Panc1 (cell line): Measurements from ENCODE around the gene INKA1. TPM values are rescaled to one million over a fixed set of nuclear protein-coding genes. Genes with fewer than 3 reads are reported as not detected.
A peak's percentile ranks its signal among the peaks of the same experiment; 100 is the strongest.

ENCODE experiments used
- ATAC-seq: fragments of 200-7000 bp; cut with Tn5 transposase; 2 replicates; pipeline ENCODE4 v1.9.1; 2020; ENCODE audit warnings: mild to moderate bottlenecking, moderate library complexity
- BruUV-seq: library from RNA; stranded (reverse); fragments of 400-500 nt; replicated peaks from 2 replicates; lab custom pipeline; 2021; lab: Mats Ljungman, UMichigan
- CTCF ChIA-PET: fragments of 300-600 bp; sonication (Branson Sonifier 250); formaldehyde crosslinking; loops from one replicate; lab custom pipeline; 2022; ENCODE audit warnings: antibody characterized with exemption; lab: Charles Lee
- POLR2A ChIA-PET: fragments of 300-600 bp; sonication (Branson Sonifier 250); formaldehyde crosslinking; loops from one replicate; lab custom pipeline; 2022; ENCODE audit warnings: antibody characterized with exemption; lab: Charles Lee
- DNase-seq: peaks from one replicate; pipeline ENCODE4 v3.0.0-alpha.2; 2010; ENCODE audit warnings: low read depth, low spot score
- H3K27ac ChIP-seq: 2 replicates; pipeline ENCODE4 v1.5.1; 2011; ENCODE audit warnings: mild to moderate bottlenecking, low read length, inconsistent platforms
- H3K27me3 ChIP-seq: fragments of 200-500 bp; sonication (Bioruptor generic); 2 replicates; pipeline ENCODE4 v1.6.0; 2014; ENCODE audit warnings: low read length, inconsistent platforms; ENCODE audit not compliant: control insufficient read depth, insufficient read depth
- H3K36me3 ChIP-seq: fragments of 200-500 bp; sonication (Bioruptor generic); 2 replicates; pipeline ENCODE4 v1.5.1; 2014; ENCODE audit warnings: inconsistent platforms, mild to moderate bottlenecking, low read length, moderate library complexity; ENCODE audit not compliant: control insufficient read depth, insufficient read depth
- H3K4me1 ChIP-seq: 2 replicates; pipeline ENCODE4 v1.5.1; 2011; ENCODE audit warnings: inconsistent platforms, mild to moderate bottlenecking, low read length, moderate library complexity; ENCODE audit not compliant: control insufficient read depth, insufficient read depth
- H3K4me3 ChIP-seq, 2 experiments: 2 replicates each; pipeline ENCODE4 v1.5.1; 2011 to 2012; ENCODE audit warnings: low read depth in 2 of 2, low read length in 2 of 2, mild to moderate bottlenecking in 2 of 2, inconsistent platforms in 1 of 2, moderate library complexity in 1 of 2
- H3K9me3 ChIP-seq: fragments of 200-500 bp; sonication (Bioruptor generic); 2 replicates; pipeline ENCODE4 v1.5.1; 2014; ENCODE audit warnings: low read depth, mild to moderate bottlenecking, inconsistent platforms, low read length, moderate library complexity; ENCODE audit not compliant: control insufficient read depth, insufficient read depth
- POLR2AphosphoS5 ChIP-seq: IDR thresholded peaks from 2 replicates; pipeline ENCODE4 v1.6.1; 2012; ENCODE audit warnings: mild to moderate bottlenecking, low read depth, low read length, moderate library complexity
- REST ChIP-seq, 2 experiments: IDR thresholded peaks; 2 replicates each; pipeline ENCODE4 v1.6.1; 2011 to 2012; ENCODE audit warnings: low read depth in 2 of 2, control low read depth in 1 of 2, low read length in 1 of 2, mild to moderate bottlenecking in 1 of 2, moderate library complexity in 1 of 2; ENCODE audit not compliant: insufficient read depth in 1 of 2
- SIN3A ChIP-seq: IDR thresholded peaks from 2 replicates; pipeline ENCODE4 v1.6.1; 2012; ENCODE audit warnings: low read depth, mild to moderate bottlenecking, low read length, moderate library complexity, borderline replicate concordance; ENCODE audit not compliant: insufficient read depth
- TCF7L2 ChIP-seq: IDR thresholded peaks from 2 replicates; pipeline ENCODE4 v1.6.1; 2011; ENCODE audit warnings: mild to moderate bottlenecking, low read depth, low read length, inconsistent platforms
- in situ Hi-C: cut with HindIII; loops from 2 replicates; pipeline ENCODE4 v1.10.0; 2016; ENCODE audit warnings: low sequenced_read_pairs, low pct_unique_long_range_greater_than_20kb
- intact Hi-C: fragments of 100-400 bp; cut with micrococcal nuclease; formaldehyde crosslinking; loops from one replicate; pipeline ENCODE4 v1.10.0; 2022; ENCODE audit not compliant: unreplicated experiment
- total RNA-seq: library from RNA; stranded (reverse); gene quantifications from one replicate; pipeline ENCODE4 v1.2.1, GENCODE V29; 2021; ENCODE audit not compliant: unreplicated experiment
- TF ChIP-seq, protein P1 (sequence below): fragments of 450-650 bp; IDR thresholded peaks from 2 replicates; pipeline ENCODE4 v1.5.1; 2017; ENCODE audit warnings: mild to moderate bottlenecking

The INKA1 gene
- total RNA-seq, 1 experiment from 2014 or later, result 2.2 TPM

DNA sequence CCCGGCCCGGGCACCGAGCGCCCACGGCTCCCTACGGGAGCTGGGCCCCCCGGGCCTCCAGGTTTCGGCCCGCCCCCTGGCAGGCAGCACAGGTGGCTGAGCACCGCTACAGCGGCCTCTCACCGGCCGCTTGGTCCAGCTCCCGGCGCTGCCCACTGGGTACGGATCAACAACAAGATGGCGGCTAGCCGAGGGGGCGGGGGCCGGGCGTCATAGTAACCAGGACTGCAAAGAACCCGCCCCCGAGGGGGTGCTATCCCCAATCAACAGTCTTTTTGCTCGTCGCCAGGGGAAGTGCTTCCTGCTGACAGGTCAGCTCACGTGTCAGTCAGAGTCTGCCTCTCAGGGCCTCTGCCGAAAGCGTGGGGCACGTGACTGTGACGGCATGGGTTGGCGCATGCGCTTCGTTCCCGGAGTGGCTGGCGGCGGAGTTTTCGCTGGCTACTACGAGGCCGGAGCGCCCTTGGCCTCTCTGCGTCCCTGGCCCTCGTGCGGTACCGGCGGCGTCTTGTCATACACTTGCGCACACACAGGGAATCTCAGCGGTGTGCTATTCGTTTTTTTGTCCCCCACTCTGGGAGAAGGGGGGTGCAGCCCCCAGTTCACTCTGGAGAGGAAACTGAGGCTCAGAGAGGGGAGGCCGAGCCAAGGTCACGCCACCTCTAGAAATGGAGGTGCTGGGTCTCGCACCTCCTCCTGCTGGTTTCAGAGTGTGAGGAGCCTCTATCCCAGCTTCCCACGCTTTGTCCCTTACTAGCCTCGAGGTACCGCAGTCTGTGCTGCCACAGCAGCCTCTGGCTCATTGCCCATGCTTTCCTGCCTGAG is 16.5 kb upstream of the INKA1 start, which contains the start of gene IP6K1:
Gene IP6K1 (minus strand): TSS at position 186 of the 825 bp plus-strand sequence. CDS start 38,502 bp downstream, outside the sequence.
- no TSS peak for BruUV-seq
- Histone ChIP-seq H3K9me3 (no peaks in the 10 kb centered on the region), H3K4me1 (peaks cover 6% of the 10 kb centered on the region), H3K4me3 (peak within 1 kb of the TSS; percentile 70 to 78), H3K27me3 (no peaks in the 10 kb centered on the region), H3K27ac (peak within 1 kb of the TSS; percentile 92), H3K36me3 (no peaks in the 10 kb centered on the region)
- in situ Hi-C loops (no loop called here), intact Hi-C loops (no loop called here)
- POLR2A ChIA-PET, result no interaction called here
- DNase-seq, result peak; percentile 94
- CTCF ChIA-PET, result interaction anchor here (1.2 kb wide), 1 partner anchor 85 kb away, joined by 4 read pairs; no protein-coding TSS in a partner anchor
- ATAC-seq, result peak; percentile 99
- TF ChIP-seq TCF7L2 (no peak), POLR2AphosphoS5 (peak; percentile 75), REST (IDR thresholded peaks at IDR 0.05; ENCODE audit: insufficient read depth in 1 of 2, low read depth in 2 of 2, low read length in 1 of 2) (no peak), SIN3A (peak; percentile 65; the same call in 1 of the 2 replicates)

- Histone ChIP-seq H3K36me3 (no peaks in the 10 kb centered on the region), H3K9me3 (no peaks in the 10 kb centered on the region), H3K27ac (peak overlapping the region; percentile 92), H3K27me3 (no peaks in the 10 kb centered on the region), H3K4me1 (peaks cover 6% of the 10 kb centered on the region), H3K4me3 (peak overlapping the region in 1 of 2 experiments; percentile 70; a peak in 3 of 4 replicates)
- ATAC-seq, result no peak
- intact Hi-C loops, result no loop called here
- ChIA-PET POLR2A (no interaction called here), CTCF (no interaction called here)
- TF ChIP-seq POLR2AphosphoS5, result no peak
- no peak for TF ChIP-seq REST (IDR thresholded peaks at IDR 0.05; ENCODE audit: insufficient read depth in 1 of 2, low read depth in 2 of 2, low read length in 1 of 2)
- no peak for TF ChIP-seq SIN3A
- no peak for TF ChIP-seq TCF7L2
- TF ChIP-seq, protein P1, sequence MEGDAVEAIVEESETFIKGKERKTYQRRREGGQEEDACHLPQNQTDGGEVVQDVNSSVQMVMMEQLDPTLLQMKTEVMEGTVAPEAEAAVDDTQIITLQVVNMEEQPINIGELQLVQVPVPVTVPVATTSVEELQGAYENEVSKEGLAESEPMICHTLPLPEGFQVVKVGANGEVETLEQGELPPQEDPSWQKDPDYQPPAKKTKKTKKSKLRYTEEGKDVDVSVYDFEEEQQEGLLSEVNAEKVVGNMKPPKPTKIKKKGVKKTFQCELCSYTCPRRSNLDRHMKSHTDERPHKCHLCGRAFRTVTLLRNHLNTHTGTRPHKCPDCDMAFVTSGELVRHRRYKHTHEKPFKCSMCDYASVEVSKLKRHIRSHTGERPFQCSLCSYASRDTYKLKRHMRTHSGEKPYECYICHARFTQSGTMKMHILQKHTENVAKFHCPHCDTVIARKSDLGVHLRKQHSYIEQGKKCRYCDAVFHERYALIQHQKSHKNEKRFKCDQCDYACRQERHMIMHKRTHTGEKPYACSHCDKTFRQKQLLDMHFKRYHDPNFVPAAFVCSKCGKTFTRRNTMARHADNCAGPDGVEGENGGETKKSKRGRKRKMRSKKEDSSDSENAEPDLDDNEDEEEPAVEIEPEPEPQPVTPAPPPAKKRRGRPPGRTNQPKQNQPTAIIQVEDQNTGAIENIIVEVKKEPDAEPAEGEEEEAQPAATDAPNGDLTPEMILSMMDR, result no peak
- in situ Hi-C loops, result no loop called here
- TSS peak; percentile 94 for BruUV-seq
- DNase-seq, result no peak
Observed at GRCh38 chr3:49787182-49787464, 15.9 kb upstream of the INKA1 start.
